GM18519 (cell line): ENCODE results near the gene ARHGAP27.

Experiments
- ATAC-seq: cut with Tn5 transposase; IDR thresholded peaks from one replicate; pipeline ENCODE4 v1.9.1; 2021; ENCODE audit warnings: mild to moderate bottlenecking, moderate library complexity; ENCODE audit not compliant: unreplicated experiment, low FRiP score

The ARHGAP27 gene

GRCh38 chr17:45389354-45389753, 43.3 kb downstream of the ARHGAP27 start:
- no peak for ATAC-seq

- ATAC-seq = no peak
Measured at GRCh38 chr17:45388604-45389325, 43.9 kb downstream of the ARHGAP27 start.

- no peak for ATAC-seq
Measured at GRCh38 chr17:45387739-45388138, 44.9 kb downstream of the ARHGAP27 start.

DNA sequence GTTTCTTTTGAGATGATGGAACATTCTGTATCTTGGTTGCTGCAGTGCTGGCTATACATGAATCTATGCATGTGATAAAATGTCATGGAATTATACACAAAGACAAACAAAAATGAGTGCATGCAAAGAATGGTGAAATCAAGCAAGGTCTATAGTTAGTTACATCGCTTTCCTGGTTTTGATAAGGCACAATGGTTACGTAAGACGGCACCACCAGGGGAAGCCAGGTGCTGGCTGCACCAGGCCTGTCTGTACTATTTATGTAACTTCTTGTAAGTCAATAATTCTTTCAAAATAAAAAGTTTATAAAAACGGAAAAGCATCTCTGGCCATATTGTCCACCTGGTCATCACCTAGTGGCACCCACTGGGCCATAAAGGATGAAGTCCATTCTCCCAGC, 46.5 kb downstream of the ARHGAP27 start:
- no peak for ATAC-seq

DNA sequence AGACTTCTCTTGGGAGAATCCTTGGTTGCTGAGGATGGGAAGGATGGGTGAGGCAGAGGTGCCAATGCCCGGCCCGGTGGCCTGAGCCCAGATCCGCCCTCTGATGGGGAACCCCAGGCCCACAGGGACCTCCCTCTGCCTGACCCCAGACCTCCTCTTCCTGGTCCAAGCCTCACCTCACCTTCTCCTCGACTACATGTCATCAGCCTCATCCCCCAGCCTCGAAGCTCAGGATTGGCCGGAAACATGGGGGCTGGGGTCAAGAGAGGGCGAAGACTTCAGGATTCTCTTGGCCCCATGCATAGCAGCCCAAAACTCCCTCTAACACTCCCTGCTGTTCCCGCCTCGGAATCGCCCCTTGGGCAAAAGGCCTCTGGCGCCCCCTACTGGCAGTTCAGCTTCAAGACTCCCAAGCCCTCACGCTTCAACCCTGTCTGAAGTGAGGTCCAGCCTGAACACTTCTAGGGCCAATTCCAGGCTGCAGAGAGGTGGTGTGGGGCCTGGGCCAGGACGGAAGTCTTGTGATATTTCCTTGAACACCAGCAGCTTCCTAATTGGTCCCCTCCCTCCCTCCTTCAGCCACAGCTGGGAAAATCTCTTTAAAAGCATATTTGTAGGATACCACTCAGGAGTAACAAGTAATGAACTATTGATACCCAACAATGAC, 47.2 kb downstream of the ARHGAP27 start:
- ATAC-seq = no peak

GRCh38 chr17:45384789-45385262, 47.8 kb downstream of the ARHGAP27 start:
- ATAC-seq = no peak

DNA sequence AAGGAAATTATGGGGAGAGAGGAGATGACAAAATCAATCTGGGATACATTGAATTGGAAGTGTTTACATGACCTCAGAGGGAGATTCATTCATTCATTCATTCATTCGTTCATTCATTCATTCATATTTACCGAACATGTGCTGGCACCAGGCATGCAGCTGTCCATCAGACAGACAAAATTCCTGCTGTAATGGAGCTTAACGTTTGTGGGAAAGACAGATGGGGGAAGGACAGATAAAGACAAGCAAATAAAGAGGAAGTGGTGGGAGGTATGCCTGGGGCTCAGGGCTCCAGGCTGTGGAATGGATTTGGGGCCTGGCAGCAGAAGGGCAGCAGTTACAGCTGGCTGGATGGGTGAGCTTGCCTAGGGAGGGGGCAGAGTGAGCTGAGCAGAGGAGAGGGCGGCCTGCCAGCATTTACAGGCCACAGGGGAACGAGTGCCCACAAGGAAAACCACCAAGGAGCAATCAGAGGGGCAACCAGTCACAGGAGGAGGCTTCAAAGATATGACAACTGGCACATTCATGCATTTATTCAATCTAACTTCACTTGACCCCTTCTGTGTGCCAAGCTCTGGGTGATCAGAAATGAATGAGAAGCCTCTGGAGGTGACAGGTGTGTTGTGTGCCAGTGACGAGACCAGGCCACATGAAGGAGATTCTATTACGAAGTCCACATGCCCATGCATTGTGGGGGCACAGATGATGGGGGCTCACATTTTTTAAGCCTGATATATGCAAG, 48.5 kb downstream of the ARHGAP27 start:
- no peak for ATAC-seq

DNA sequence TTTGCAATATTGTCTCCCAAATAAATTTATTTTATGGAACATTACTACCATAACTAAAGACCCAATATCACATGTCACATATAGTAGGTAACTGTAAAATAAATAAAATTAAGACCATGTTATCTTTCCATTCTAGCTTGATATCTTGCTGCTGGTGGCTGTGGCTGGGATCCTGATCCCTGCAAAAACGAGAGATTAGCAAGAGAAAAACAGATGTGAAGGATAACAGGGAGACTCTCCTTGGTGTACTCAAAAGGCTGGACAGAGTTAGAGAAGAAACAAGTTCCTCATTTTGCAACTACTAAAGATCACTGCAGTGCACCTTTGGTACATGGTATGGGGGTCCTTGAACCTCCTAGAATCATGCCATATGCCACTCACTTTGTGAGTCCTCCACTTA, 49.7 kb downstream of the ARHGAP27 start:
- no peak for ATAC-seq

GRCh38 chr17:45382226-45382625, 50.4 kb downstream of the ARHGAP27 start:
- no peak for ATAC-seq

- ATAC-seq = no peak
Measured at GRCh38 chr17:45380991-45381390, 51.7 kb downstream of the ARHGAP27 start.

- no peak for ATAC-seq
Measured at GRCh38 chr17:45380046-45380765, 52.5 kb downstream of the ARHGAP27 start.

- ATAC-seq = no peak
Measured at GRCh38 chr17:45377401-45377800, 55.3 kb downstream of the ARHGAP27 start.

DNA sequence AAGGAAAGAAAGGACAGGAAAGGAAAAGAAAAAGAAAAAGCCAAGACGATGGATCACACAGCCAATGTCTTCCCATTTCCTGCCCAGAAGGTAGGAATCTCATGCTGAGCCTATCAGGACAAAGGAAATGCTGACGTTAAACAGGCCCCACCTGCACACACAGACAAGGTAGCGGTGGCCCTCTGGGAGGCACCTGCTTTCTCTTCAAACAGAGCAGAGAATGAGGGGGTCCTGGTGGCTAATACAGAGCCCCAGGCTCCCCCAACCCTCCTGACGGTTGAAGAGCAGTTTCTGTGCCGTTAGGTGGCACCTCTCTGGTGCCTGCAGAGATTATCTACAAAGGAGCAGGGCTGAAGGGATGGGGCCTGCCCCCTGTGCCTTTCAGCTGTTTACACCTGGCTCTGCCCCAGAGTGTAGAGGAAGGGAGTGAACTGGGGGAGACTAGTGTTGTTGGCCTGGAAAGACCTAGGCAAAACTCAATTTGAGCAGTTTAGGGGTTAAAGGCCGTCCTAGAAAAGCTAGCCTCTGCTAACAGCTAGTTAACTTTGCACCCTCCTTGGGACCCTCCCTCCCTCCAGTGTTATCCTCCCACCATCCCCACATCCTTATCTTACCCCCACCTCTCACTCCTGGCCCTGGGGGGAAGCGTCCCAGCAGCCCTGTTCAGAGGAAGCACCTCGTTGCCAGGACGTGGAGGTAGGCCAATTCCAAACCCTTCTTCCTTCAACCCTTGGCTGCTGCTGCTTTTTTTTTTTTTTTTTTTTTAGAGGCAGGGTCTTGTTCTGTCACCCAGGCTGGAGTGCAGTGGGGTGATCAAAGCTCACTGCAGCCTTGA, 56.3 kb downstream of the ARHGAP27 start:
- ATAC-seq = no peak

DNA sequence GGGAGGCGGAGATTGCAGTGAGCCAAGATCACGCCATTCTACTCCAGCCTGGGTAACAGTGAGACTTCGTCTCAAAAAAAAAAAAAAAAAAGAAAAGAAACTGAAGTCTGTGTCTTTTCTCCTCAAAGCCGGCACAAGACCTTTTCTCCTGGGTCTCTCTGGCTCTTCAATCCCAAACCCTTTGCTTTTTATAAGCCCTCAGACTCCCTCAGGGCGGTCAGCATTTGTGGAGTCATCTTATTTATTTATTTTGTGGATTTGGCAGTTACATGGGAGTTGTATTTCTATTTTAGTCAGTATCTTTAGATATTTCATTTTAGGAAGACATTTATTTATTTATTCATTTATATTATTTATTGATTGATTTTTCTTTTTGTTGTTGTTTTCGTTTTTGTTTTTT, 58.2 kb downstream of the ARHGAP27 start:
- ATAC-seq = no peak

DNA sequence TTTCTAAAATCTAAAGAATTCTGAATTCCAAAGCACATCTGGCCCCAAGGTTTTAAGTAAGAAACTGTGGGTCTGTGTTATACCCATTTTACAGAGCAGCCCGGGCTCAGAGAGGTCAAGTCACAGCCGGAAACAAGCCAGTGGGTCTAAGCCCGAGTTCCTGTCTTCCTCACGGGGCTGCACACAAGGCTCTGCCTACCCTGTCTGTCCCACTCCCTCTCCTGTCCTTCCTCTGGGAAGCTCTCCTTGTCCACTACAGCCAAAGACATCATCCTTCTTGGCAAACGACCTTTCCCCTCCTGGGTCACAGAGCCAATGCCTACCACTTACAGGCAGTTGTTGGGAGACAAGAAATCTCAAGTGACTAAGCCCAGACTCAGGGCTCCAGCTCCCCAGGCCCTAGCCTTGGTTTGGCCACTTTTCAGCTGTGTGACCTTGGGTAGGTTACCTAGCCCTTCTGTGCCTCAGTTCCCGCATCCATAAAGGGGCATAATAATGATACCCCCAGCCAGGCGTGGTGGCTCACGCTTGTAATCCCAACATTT, 60.3 kb downstream of the ARHGAP27 start:
- ATAC-seq = no peak

DNA sequence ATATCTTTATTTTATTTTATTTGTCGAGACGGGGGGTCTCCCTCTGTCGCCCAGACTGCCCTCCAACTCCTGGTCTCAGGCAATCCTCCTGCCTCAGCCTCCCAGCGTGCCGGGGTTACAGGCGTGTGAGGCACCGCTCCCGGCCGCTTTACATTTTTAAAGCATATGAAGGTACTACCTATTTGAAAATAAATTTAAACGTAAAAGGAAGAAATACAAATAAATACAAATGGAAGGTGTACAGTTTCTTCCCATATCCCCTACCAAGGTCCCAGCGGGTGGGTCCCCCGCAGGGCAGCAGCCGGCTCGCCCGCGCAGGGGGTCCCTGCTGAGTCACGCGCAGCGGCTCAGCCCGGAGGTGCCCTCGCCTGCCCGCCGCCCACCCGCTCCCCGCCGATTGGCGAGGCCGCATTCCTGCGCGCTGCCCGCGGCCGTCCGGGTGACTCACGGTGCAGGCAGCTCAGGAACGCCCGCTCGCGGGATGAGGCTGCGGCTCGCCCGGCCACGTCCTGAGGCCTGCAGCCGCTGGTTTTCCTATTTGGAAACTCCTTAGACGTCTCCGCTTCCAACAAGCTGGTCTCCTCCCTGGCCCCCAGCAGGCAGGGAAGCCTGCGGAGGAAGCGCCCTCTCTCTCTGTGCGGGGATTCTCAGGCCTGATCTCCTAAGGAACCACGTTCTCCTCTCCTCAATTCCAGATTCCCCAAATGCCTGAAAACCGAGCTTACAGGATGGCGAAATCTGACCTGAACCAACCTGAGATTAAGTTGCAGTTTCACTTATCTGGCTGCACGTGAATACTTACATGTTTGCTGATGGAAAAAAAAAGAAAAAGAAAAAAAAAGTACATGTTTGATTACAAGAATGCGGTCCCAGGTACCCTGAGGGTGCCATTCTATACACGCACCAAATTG, 61.0 kb downstream of the ARHGAP27 start:
- ATAC-seq = no peak

GRCh38 chr17:45370949-45371413, 61.7 kb downstream of the ARHGAP27 start:
- no peak for ATAC-seq

DNA sequence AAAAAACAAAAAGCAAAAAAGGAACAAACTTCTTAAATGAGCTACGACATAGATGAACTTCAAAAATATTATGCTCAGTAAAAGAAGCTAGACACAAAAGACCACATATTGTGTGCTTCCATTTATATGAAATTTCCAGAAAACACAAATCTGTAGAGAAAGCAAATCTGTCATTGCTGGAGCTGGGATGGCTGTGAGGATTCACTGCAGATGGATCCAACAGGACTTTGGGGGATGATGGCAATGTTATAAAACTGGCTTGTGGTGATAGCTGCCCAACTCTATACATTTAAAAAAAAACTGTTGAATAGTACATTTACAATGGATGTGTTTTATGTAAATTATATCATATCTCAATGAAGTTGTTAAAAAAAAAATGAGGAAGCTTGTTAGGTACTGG, 63.2 kb downstream of the ARHGAP27 start:
- no peak for ATAC-seq
